Cardiac fibroblast (primary cell): ENCODE data around the gene THADA.
A peak's percentile ranks its signal among the peaks of the same experiment; 100 is the strongest.

ENCODE experiments used
- DNase-seq, 2 donors: peaks; one replicate each; pipeline versions ENCODE4 v3.0.0 to v3.0.0-alpha.2; 2010; ENCODE audit warnings: low read depth in 2 of 2
- H3K4me3 ChIP-seq, 2 donors: replicated peaks in 1 of 2; 1 replicate in 1 of 2; 2 replicates in 1 of 2; pipeline ENCODE4 v1.5.1; 2011; ENCODE audit warnings: low read depth in 2 of 2, low read length in 2 of 2, mild to moderate bottlenecking in 2 of 2, moderate library complexity in 1 of 2
- TF ChIP-seq, protein P1 (sequence below): IDR thresholded peaks from one replicate; pipeline ENCODE4 v1.5.1; 2011; ENCODE audit warnings: low read depth, mild to moderate bottlenecking, low read length, inconsistent platforms

THADA gene

DNA sequence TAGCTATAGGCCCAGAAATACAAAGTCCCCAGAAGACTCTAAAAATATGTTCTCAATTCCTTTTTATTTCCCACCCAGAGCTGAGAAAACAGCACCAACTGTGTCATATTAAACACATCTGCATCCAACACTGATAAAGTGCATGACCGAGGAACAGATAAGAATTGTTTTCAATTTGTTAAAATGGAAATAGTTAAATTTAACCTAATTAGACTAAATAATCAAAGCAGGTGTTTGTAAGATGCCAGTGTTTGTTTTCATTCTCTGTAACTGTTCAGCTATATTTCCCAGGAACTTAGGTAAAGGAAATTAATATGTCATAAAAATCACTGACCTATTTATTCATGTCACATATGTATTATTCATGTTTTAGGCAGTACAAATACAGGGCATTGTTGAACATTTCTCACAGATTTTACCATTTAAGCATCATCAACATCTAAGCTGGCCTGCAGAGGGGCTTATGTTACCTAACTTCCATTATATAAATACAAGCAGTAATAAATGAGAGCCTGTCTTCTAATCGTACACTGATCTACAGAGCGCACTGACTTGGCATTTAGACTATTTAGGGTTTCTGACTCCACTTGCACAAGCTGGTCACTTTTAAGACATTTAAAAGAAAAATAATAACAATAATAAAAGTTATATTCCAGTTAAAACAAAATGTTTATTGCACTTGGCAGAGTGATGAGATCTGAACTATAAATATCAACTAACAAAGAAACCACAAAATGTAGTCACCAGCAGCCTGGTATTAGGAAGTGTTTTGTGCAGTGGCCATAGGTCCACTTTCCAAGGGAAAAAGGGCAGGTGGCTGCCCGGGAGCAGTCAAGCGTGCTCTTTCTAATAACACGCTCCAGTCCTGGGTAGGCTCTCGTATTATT, 282.8 kb downstream of the THADA start:
- DNase-seq: peak in 1 of 2 donors; percentile 67
- H3K4me3 ChIP-seq: no peak overlapping the region
- TF ChIP-seq, protein P1, sequence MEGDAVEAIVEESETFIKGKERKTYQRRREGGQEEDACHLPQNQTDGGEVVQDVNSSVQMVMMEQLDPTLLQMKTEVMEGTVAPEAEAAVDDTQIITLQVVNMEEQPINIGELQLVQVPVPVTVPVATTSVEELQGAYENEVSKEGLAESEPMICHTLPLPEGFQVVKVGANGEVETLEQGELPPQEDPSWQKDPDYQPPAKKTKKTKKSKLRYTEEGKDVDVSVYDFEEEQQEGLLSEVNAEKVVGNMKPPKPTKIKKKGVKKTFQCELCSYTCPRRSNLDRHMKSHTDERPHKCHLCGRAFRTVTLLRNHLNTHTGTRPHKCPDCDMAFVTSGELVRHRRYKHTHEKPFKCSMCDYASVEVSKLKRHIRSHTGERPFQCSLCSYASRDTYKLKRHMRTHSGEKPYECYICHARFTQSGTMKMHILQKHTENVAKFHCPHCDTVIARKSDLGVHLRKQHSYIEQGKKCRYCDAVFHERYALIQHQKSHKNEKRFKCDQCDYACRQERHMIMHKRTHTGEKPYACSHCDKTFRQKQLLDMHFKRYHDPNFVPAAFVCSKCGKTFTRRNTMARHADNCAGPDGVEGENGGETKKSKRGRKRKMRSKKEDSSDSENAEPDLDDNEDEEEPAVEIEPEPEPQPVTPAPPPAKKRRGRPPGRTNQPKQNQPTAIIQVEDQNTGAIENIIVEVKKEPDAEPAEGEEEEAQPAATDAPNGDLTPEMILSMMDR: no peak

DNA sequence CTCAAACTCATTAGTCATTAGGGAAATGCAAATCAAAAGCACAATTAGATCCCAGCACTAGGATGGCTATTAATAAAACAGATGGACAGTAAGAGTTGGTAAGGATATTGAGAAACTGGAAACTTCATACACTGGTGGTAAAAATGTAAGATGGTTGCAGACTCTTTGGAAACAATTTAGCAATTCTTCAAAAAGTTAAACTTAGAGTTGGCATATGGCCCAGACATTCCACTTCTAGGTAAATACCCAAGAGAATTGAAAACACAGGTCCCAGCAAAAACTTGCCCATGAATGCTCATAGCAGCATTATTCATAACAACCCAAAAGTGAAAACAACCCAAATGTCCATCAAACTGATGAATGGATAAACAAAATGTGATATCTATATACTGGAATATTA, 284.6 kb downstream of the THADA start:
- no peak overlapping the region for H3K4me3 ChIP-seq
- peak; percentile 89 to 93 for DNase-seq
- TF ChIP-seq, protein P1: no peak

DNA sequence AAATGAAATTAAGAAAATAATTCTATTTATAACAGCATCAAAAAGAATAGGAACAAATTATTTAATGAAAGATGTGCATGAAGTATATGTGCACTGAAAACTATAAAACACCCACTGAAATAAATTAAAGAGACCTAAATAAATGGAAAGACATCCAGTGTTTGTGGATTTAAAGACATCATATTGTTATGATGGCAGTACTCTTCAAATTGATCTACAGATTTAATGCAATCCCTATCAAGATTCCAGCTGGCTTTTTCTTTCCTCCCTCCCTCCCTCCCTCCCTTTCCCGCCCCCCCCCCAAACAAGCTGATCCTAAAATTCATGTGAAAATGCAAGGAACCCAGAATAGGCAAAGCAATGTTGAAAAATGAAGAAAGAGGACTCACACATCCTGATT, 285.9 kb downstream of the THADA start:
- DNase-seq: no peak
- TF ChIP-seq, protein P1: no peak
- H3K4me3 ChIP-seq: no peak overlapping the region

DNA sequence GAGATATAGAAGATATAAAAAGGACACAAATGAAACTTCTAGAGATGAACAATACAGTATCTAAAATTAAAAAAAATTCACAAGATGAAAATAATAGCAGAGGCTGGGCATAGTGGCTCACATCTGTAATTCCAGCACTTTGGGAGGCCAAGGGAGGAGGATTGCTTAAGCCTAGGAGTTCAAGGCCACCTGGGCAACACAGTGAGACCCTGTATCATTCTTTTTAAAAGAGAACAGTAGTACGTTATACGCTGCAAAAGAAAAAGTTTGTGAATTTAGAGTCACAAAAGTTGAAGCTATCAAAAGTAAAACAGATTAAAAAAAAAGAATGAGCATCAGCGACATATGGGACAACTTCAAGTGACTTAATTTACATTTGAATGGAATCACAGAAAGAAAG, 287.9 kb downstream of the THADA start:
- DNase-seq: no peak
- TF ChIP-seq, protein P1: no peak
- H3K4me3 ChIP-seq: no peak overlapping the region

DNA sequence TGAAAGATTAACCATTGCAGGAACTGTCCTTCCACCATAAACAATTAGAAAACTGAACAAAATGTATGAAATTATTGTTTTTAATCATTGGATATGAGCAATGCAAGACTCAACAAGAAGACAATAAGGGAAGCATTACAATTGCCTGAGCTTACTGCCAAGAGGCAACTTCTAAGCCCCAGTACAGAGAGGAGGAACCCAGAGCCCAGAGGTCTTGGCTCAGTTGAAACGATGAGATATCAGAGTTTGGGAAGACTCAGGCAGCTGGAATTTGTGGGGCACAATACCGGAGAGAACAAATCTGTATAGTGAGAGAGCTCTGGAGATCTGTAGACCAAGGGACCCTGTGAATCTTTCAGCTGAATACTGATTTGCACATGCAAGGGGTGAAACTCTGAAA, 288.8 kb downstream of the THADA start:
- no peak overlapping the region for H3K4me3 ChIP-seq
- TF ChIP-seq, protein P1: no peak
- DNase-seq: peak; percentile 59 to 62

DNA sequence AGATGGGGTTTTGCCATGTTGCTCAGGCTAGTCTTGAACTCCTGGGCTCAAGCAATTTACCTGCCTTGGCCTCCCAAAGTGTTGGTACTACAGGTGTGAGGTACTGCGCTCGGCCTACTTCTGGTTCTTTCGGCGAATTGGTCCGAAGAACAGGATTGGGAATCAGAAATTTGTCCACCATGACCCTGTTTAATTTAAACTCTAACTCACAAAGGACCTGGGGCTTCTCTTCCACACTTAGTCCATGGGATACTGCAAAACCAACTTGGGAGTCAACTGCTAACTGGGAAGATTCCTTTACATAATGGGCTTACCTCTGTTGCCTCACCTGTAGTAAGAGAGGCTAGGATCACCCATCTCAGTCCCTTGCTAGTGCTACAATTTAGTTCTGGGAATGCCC, 289.6 kb downstream of the THADA start:
- TF ChIP-seq, protein P1: no peak
- no peak overlapping the region for H3K4me3 ChIP-seq
- DNase-seq: no peak
